GM19351 (cell line): ENCODE measurements around the gene CCL4L2.
"Not testable (repeated sequence)": the region's sequence is repeated elsewhere in the genome, so short reads cannot be mapped to it uniquely, and the experiment has no call there.

Experiments used
- ATAC-seq: cut with Tn5 transposase; IDR thresholded peaks from one replicate; pipeline ENCODE4 v1.9.1; 2021; ENCODE audit warnings: mild to moderate bottlenecking, moderate library complexity; ENCODE audit not compliant: unreplicated experiment

The CCL4L2 gene

GRCh38 chr17:36219556-36219955 is 8.7 kb downstream of the CCL4L2 start:
- not testable (repeated sequence) for ATAC-seq

DNA sequence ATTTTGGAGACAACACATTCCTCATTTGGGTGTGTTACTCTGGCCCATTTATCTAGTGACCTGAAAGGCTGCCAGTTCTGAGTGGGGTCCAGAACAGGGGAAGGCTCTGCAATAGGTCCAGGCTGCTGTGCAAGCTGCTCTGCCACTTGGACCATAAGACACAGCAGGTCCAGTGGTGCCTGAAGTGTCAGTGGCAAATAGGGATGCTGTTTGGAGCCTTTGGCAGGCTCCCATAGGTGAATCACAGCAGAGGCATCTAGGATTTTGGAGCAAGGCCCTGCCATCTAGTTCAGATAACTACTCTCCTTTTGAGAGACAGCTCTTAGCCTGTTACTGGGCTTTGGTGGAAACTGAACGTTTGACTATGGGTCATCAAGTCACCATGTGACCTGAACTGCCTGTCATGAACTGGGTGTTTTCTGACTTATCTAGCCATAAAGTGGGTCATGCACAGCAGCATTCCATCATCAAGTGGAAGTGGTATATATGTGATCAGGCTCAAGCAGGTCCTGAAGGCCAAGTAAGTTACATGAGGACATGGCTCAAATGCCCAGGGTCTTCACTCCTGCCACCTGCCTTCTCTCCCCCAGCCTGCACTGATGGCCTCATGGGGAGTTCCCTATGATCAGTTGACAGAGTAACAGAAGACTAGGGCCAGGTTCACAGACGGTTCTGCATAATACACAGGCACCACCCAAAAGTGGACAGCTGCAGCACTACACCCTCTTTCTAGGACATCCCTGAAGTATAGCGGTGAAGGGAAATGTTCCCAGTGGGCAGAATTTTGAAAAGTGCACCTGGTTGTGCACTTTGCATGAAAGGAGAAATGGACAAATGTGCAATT is 10.1 kb downstream of the CCL4L2 start:
- not testable (repeated sequence) for ATAC-seq

GRCh38 chr17:36221581-36222100 is 10.8 kb downstream of the CCL4L2 start:
- not testable (repeated sequence) for ATAC-seq

- ATAC-seq: not testable (repeated sequence)
Observed at GRCh38 chr17:36222967-36223366, 12.1 kb downstream of the CCL4L2 start.

- ATAC-seq: not testable (repeated sequence)
Observed at GRCh38 chr17:36229644-36230043, 18.8 kb downstream of the CCL4L2 start.

GRCh38 chr17:36242046-36242445 is 31.2 kb downstream of the CCL4L2 start:
- not testable (repeated sequence) for ATAC-seq
